HepG2 (cell line): ENCODE measurements around the gene ATP5PB. TPM values are rescaled to one million over a fixed set of nuclear protein-coding genes. Genes with fewer than 3 reads are reported as not detected.
A peak's percentile ranks its signal among the peaks of the same experiment; 100 is the strongest.

Experiments used
- ATAC-seq: fragments of 200-7000 bp; cut with Tn5 transposase; 3 replicates; pipeline ENCODE4 v1.9.1; 2020; ENCODE audit warnings: mild to moderate bottlenecking, moderate library complexity
- BruUV-seq: library from RNA; stranded (reverse); fragments of 400-500 nt; replicated peaks from 2 replicates; lab custom pipeline; 2021; lab: Mats Ljungman, UMichigan
- CTCF ChIA-PET: fragments of 300-600 bp; formaldehyde crosslinking; extraction: SDS; loops from one replicate; lab custom pipeline; 2021; ENCODE audit warnings: low total read pairs, inconsistent platforms, low intra/inter-chr PET ratio; lab: Yijun Ruan, JAX
- POLR2A ChIA-PET: fragments of 350-600 bp; sonication (Branson Sonifier 250); formaldehyde crosslinking; loops from one replicate; lab custom pipeline; 2020; ENCODE audit warnings: antibody characterized with exemption, inconsistent platforms; lab: Yijun Ruan, JAX
- DNase-seq: peaks from one replicate; pipeline ENCODE4 v3.0.0-alpha.2; 2015; ENCODE audit warnings: low spot score
- FAIRE-seq: peaks from 3 replicates; lab custom pipeline; 2011; peaks lifted over from hg19 to GRCh38; lab: Jason Lieb, UNC
- H2AFZ ChIP-seq: one replicate; pipeline ENCODE4 v1.6.1; 2011; ENCODE audit warnings: low read length, inconsistent platforms
- H3K27ac ChIP-seq: fragments of 300-600 bp; 3 replicates; pipeline ENCODE4 v1.8.0; 2011; ENCODE audit warnings: mixed run types, mild to moderate bottlenecking, mixed read lengths, low read length, inconsistent platforms; ENCODE audit not compliant: insufficient read depth; ENCODE audit errors: extremely low read length
- H3K27me3 ChIP-seq, 2 experiments: fragments of 200-600 bp in 1 of 2; 2 replicates in 1 of 2; 3 replicates in 1 of 2; pipeline versions ENCODE4 v1.6.0 to v1.8.0; 2011; ENCODE audit warnings: low read length in 2 of 2, mild to moderate bottlenecking in 2 of 2, moderate library complexity in 2 of 2, inconsistent platforms in 1 of 2; ENCODE audit not compliant: insufficient read depth in 2 of 2, control insufficient read depth in 1 of 2
- H3K36me3 ChIP-seq, 2 experiments: fragments of 200-600 bp in 1 of 2; replicated peaks in 1 of 2; 2 replicates in 1 of 2; 3 replicates in 1 of 2; pipeline versions ENCODE4 v1.5.1 to v1.8.0; 2011; ENCODE audit warnings: low read length in 2 of 2, inconsistent platforms in 1 of 2; ENCODE audit not compliant: insufficient read depth in 2 of 2, control insufficient read depth in 1 of 2
- H3K4me1 ChIP-seq: 2 replicates; pipeline ENCODE4 v1.5.1; 2012; ENCODE audit warnings: low read length, inconsistent platforms; ENCODE audit not compliant: insufficient read depth
- H3K4me2 ChIP-seq: 2 replicates; pipeline ENCODE4 v1.6.0; 2011; ENCODE audit warnings: low read depth, low read length, inconsistent platforms
- H3K4me3 ChIP-seq, 3 experiments: fragments of 200-600 bp in 1 of 3; sonication (generic), shearing (Covaris generic) in 1 of 3; replicated peaks in 1 of 3; 2 replicates each; pipeline ENCODE4 v1.5.1; 2011 to 2016; ENCODE audit warnings: low read length in 3 of 3, inconsistent platforms in 2 of 3, low read depth in 2 of 3, mild to moderate bottlenecking in 2 of 3, control low read depth in 1 of 3, mixed read lengths in 1 of 3; ENCODE audit not compliant: insufficient read depth in 1 of 3
- H3K79me2 ChIP-seq: one replicate; pipeline ENCODE4 v1.6.1; 2011; ENCODE audit warnings: low read length, inconsistent platforms; ENCODE audit not compliant: insufficient read depth
- H3K9ac ChIP-seq: 2 replicates; pipeline ENCODE4 v1.6.0; 2011; ENCODE audit warnings: mild to moderate bottlenecking, low read depth, low read length, inconsistent platforms; ENCODE audit not compliant: insufficient read depth
- H3K9me3 ChIP-seq: 2 replicates; pipeline ENCODE4 v1.5.1; 2012; ENCODE audit warnings: mild to moderate bottlenecking, low read length
- H4K20me1 ChIP-seq: 2 replicates; pipeline ENCODE4 v1.6.0; 2011; ENCODE audit warnings: inconsistent platforms, mild to moderate bottlenecking, low read length, moderate library complexity; ENCODE audit not compliant: insufficient read depth
- BHLHE40 ChIP-seq: IDR thresholded peaks from 2 replicates; pipeline ENCODE4 v1.6.1; 2011; ENCODE audit warnings: low read length, improper control_type of control experiment
- HOXD1 ChIP-seq: sonication (generic); formaldehyde crosslinking; IDR thresholded peaks from 2 replicates; pipeline ENCODE4 v1.5.0; 2020; ENCODE audit warnings: missing genetic modification reagents
- NRL ChIP-seq: sonication (generic); formaldehyde crosslinking; IDR thresholded peaks from 2 replicates; pipeline ENCODE4 v1.5.0; 2020; ENCODE audit warnings: missing genetic modification reagents, mild to moderate bottlenecking, moderate library complexity, borderline replicate concordance
- POGZ ChIP-seq: sonication (generic); formaldehyde crosslinking; IDR thresholded peaks from 2 replicates; pipeline ENCODE4 v1.4.0; 2020; ENCODE audit warnings: mild to moderate bottlenecking, missing genetic modification reagents
- RAD51 ChIP-seq: fragments of 450-650 bp; IDR thresholded peaks from 2 replicates; pipeline ENCODE4 v1.6.1; 2016; ENCODE audit warnings: borderline replicate concordance
- RXRB ChIP-seq: IDR thresholded peaks from 2 replicates; pipeline ENCODE4 v1.6.1; 2016; ENCODE audit warnings: borderline replicate concordance, missing genetic modification reagents, missing compliant biosample characterization
- SIN3A ChIP-seq: IDR thresholded peaks from 2 replicates; pipeline ENCODE4 v1.6.1; 2011; ENCODE audit warnings: low read depth, mild to moderate bottlenecking, control low read depth, low read length, borderline replicate concordance
- SMYD3 ChIP-seq: sonication (generic); formaldehyde crosslinking; IDR thresholded peaks from 2 replicates; pipeline ENCODE4 v1.8.1; 2023; ENCODE audit warnings: mild to moderate bottlenecking, missing genetic modification reagents
- ZFP90 ChIP-seq: sonication (generic); formaldehyde crosslinking; IDR thresholded peaks from 2 replicates; pipeline ENCODE4 v1.8.0; 2022; ENCODE audit warnings: missing genetic modification reagents, mild to moderate bottlenecking, inconsistent platforms, borderline replicate concordance
- ZMYM3 ChIP-seq: sonication (generic); formaldehyde crosslinking; IDR thresholded peaks from 2 replicates; pipeline ENCODE4 v1.5.1; 2020; ENCODE audit warnings: mild to moderate bottlenecking, missing genetic modification reagents
- ZNF776 ChIP-seq: sonication (generic); formaldehyde crosslinking; IDR thresholded peaks from 2 replicates; pipeline ENCODE4 v1.4.0; 2020; ENCODE audit warnings: mild to moderate bottlenecking, missing genetic modification reagents
- ZSCAN25 ChIP-seq: sonication (generic); formaldehyde crosslinking; IDR thresholded peaks from 2 replicates; pipeline ENCODE4 v1.8.0; 2022; ENCODE audit warnings: mild to moderate bottlenecking, missing genetic modification reagents
- WGBS: methylation state at CpG from one replicate; pipeline ENCODE4 v1.1.6; 2017; ENCODE audit warnings: low lambda C conversion rate; 5-methylcytosine and 5-hydroxymethylcytosine counted together
- in situ Hi-C: cut with HindIII; loops from 2 replicates; pipeline ENCODE4 v1.10.0; 2017; ENCODE audit warnings: low pct_unique_long_range_greater_than_20kb; ENCODE audit not compliant: extremely low pct_ligation_motif_present
- intact Hi-C: fragments of 100-400 bp; cut with micrococcal nuclease; formaldehyde crosslinking; loops from one replicate; pipeline ENCODE4 v1.10.0; 2022; ENCODE audit not compliant: unreplicated experiment
- polyA plus RNA-seq, 8 experiments: library from polyadenylated mRNA; depleted of rRNA in 3 of 8; stranded (reverse) in 7 of 8; unstranded in 1 of 8; fragments of >200 nt; fragmentation: Illumina TruSeq in 4 of 8; extraction: Trizol in 4 of 8; gene quantifications; 2 replicates each; pipeline versions ENCODE4 v1.2.1 to v1.2.3, GENCODE V29; 2011 to 2016; ENCODE audit warnings: low read depth in 4 of 8, missing spikeins in 1 of 8, mixed read lengths in 1 of 8; ENCODE audit not compliant: insufficient read depth in 1 of 8
- total RNA-seq, 5 experiments: library from RNA; depleted of rRNA; stranded (reverse); fragments of >200 nt; fragmentation: Illumina TruSeq; extraction: Trizol; gene quantifications; 2 replicates each; pipeline ENCODE4 v1.2.3, GENCODE V29; 2016; ENCODE audit warnings: low read depth in 1 of 5
- TF ChIP-seq, protein P1 (sequence below): sonication (generic); formaldehyde crosslinking; IDR thresholded peaks from 2 replicates; pipeline ENCODE4 v1.5.1; 2020; ENCODE audit warnings: mild to moderate bottlenecking, missing genetic modification reagents
- TF ChIP-seq, protein P2 (sequence below): sonication (generic); formaldehyde crosslinking; IDR thresholded peaks from 2 replicates; pipeline ENCODE4 v1.5.1; 2020; ENCODE audit warnings: mild to moderate bottlenecking, missing genetic modification reagents, borderline replicate concordance

ATP5PB gene
- total and polyA plus RNA-seq, 2 of the 13 experiments (the other 11 are each of a cell fraction or from before 2014, with no cell fraction given): 297 to 541 TPM

DNA sequence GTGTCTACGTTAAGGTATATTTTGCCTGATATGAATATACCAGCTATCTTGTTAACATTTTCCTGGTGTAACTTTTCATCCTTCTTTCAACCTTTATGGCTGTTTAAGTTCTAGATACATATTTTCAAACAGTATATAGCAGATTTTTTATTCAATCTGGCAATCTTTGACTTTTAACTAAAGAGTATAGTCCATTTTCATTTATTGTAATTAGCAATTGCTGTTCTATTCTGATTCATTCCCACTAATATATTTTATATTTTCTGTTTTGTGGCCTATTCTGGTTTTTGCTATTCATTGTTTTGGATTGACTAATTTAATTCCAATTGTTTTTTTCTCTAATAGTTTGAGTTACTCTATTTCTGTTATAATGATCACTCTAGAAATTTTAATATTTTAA lies 17.2 kb downstream of the ATP5PB start (continued):
- TF ChIP-seq, protein P1, sequence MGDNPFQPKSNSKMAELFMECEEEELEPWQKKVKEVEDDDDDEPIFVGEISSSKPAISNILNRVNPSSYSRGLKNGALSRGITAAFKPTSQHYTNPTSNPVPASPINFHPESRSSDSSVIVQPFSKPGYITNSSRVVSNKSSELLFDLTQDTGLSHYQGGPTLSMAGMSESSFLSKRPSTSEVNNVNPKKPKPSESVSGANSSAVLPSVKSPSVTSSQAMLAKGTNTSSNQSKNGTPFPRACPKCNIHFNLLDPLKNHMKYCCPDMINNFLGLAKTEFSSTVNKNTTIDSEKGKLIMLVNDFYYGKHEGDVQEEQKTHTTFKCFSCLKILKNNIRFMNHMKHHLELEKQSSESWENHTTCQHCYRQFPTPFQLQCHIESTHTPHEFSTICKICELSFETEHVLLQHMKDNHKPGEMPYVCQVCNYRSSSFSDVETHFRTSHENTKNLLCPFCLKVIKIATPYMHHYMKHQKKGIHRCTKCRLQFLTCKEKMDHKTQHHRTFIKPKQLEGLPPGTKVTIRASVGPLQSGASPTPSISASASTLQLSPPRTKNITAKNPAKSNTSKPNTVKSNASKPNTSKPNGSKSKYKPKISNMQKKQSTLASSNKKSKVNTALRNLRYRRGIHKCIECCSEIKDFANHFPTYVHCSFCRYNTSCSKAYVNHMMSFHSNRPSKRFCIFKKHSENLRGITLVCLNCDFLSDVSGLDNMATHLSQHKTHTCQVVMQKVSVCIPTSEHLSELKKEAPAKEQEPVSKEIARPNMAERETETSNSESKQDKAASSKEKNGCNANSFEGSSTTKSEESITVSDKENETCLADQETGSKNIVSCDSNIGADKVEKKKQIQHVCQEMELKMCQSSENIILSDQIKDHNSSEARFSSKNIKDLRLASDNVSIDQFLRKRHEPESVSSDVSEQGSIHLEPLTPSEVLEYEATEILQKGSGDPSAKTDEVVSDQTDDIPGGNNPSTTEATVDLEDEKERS: no peak
- TF ChIP-seq ZNF776 (CRISPR knock-in tag) (no peak), ZSCAN25 (CRISPR knock-in tag) (no peak), SIN3A (no peak), RXRB (no peak), POGZ (CRISPR knock-in tag) (no peak)

DNA sequence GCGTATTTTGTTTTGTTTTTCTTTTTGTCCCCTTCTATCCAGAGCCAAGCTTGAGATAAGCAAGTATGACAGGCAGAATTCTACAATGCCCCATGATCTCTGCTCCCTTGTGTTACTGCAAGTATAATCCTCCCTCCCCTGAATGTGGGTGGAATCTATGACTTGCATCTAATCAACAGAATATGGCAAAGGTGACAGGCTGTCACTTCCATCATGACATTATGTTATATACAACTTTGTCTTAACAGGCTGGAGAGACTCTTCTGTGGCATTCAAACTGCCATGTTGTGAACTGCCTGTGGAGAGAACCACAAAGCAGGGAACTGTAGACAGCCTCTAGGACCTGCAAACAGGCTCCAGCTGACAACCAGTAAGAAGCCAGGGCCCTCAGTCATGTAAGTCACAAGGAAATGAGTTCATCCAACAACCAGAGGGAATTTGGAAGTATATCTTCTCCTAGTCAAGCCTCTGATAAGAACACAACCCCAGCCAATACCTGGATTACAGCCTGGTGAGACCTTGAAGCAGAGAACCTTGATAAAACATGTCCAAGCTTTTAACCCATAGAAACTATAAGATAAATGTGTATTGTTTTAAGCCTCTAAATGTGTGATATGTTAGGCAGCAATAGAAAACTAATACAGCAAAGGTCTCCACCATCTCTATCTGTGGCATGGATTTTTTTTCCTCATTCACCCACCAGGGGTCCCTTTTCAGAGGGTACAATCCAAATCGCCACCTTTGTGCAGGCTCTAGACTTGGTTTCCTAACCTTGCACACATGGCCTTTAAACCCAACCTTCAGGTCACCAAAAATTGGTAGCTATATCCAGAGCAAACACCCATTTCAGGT lies 18.8 kb downstream of the ATP5PB start:
- no peak for FAIRE-seq
- Histone ChIP-seq H3K9me3 (no peaks in the 10 kb centered on the region), H3K79me2 (no peaks in the 10 kb centered on the region), H3K4me2 (no peak overlapping the region), H3K27me3 (no peaks in the 10 kb centered on the region), H3K27ac (no peak overlapping the region), H3K4me3 (no peak overlapping the region), H3K9ac (no peak overlapping the region), H2AFZ (no peak overlapping the region), H3K36me3 (peaks cover 0 to 1% of the 10 kb centered on the region in 2 experiments; a peak in 1 of 5 replicates), H4K20me1 (no peaks in the 10 kb centered on the region), H3K4me1 (peaks cover 16% of the 10 kb centered on the region)
- BruUV-seq: no TSS peak
- no peak for DNase-seq
- 93% methylated on average over 2 of the region's 2 CpGs for WGBS
- in situ Hi-C loops: no loop called here
- ChIA-PET CTCF (no interaction called here), POLR2A (no interaction called here)
- intact Hi-C loops: no loop called here
- peak; percentile 41; the same call in 1 of the 3 replicates for ATAC-seq
- no peak for TF ChIP-seq NRL (CRISPR knock-in tag)
- no peak for TF ChIP-seq ZFP90 (CRISPR knock-in tag)
- TF ChIP-seq SMYD3: no peak
- TF ChIP-seq HOXD1: no peak
- TF ChIP-seq ZMYM3 (CRISPR knock-in tag): no peak
- TF ChIP-seq BHLHE40: no peak
- TF ChIP-seq RAD51: no peak
- TF ChIP-seq, protein P2, sequence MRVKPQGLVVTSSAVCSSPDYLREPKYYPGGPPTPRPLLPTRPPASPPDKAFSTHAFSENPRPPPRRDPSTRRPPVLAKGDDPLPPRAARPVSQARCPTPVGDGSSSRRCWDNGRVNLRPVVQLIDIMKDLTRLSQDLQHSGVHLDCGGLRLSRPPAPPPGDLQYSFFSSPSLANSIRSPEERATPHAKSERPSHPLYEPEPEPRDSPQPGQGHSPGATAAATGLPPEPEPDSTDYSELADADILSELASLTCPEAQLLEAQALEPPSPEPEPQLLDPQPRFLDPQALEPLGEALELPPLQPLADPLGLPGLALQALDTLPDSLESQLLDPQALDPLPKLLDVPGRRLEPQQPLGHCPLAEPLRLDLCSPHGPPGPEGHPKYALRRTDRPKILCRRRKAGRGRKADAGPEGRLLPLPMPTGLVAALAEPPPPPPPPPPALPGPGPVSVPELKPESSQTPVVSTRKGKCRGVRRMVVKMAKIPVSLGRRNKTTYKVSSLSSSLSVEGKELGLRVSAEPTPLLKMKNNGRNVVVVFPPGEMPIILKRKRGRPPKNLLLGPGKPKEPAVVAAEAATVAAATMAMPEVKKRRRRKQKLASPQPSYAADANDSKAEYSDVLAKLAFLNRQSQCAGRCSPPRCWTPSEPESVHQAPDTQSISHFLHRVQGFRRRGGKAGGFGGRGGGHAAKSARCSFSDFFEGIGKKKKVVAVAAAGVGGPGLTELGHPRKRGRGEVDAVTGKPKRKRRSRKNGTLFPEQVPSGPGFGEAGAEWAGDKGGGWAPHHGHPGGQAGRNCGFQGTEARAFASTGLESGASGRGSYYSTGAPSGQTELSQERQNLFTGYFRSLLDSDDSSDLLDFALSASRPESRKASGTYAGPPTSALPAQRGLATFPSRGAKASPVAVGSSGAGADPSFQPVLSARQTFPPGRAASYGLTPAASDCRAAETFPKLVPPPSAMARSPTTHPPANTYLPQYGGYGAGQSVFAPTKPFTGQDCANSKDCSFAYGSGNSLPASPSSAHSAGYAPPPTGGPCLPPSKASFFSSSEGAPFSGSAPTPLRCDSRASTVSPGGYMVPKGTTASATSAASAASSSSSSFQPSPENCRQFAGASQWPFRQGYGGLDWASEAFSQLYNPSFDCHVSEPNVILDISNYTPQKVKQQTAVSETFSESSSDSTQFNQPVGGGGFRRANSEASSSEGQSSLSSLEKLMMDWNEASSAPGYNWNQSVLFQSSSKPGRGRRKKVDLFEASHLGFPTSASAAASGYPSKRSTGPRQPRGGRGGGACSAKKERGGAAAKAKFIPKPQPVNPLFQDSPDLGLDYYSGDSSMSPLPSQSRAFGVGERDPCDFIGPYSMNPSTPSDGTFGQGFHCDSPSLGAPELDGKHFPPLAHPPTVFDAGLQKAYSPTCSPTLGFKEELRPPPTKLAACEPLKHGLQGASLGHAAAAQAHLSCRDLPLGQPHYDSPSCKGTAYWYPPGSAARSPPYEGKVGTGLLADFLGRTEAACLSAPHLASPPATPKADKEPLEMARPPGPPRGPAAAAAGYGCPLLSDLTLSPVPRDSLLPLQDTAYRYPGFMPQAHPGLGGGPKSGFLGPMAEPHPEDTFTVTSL (CRISPR knock-in tag): no peak
